ENCODE results near the gene KHSRP. TPM values are rescaled to one million over a fixed set of nuclear protein-coding genes. Genes with fewer than 3 reads are reported as not detected.

Gene KHSRP
- total RNA-seq, 2 experiments from 2014 or later: 345 to 354 TPM

GRCh38 chr19:6460099-6460884 lies 35.7 kb upstream of the KHSRP start:
- POLR2A ChIA-PET: interaction anchor here (2.2 kb wide), 1 partner anchor 21 kb away, joined by 17 read pairs; the partner anchor contains the start of gene DENND1C
- peaks cover 1% of the 10 kb centered on the region for H3K9me3 Mint-ChIP-seq (ENCODE audit: insufficient read depth)
- H3K27ac Mint-ChIP-seq: peak overlapping the region; percentile 92
- H3K4me1 Mint-ChIP-seq (ENCODE audit: low read depth): peaks cover 30% of the 10 kb centered on the region
- H3K4me3 Mint-ChIP-seq: peak overlapping the region; percentile 94
- CTCF ChIA-PET: interaction anchor here (1.6 kb wide), 1 partner anchor 35 kb away, joined by 4 read pairs; no protein-coding TSS in a partner anchor
- H3K27me3 Mint-ChIP-seq (ENCODE audit: low read depth): no peaks in the 10 kb centered on the region
- DNase-seq (peak; percentile 98), ATAC-seq (peak; percentile 92)
- H3K36me3 Mint-ChIP-seq (ENCODE audit: low read depth): peaks cover 17% of the 10 kb centered on the region

GRCh38 chr19:6459262-6460098 lies 34.9 kb upstream of the KHSRP start, which contains the start of gene SLC25A23:
Gene SLC25A23 (minus strand): TSS chr19:6459792. CDS start chr19:6459628, 164 bp downstream.
- H3K9me3 Mint-ChIP-seq (ENCODE audit: insufficient read depth): peaks cover 6% of the 10 kb centered on the region
- peaks cover 25% of the 10 kb centered on the region for H3K36me3 Mint-ChIP-seq (ENCODE audit: low read depth)
- H3K27ac Mint-ChIP-seq: peak within 1 kb of the TSS; percentile 92
- peak within 1 kb of the TSS; percentile 94 for H3K4me3 Mint-ChIP-seq
- H3K27me3 Mint-ChIP-seq (ENCODE audit: low read depth): no peaks in the 10 kb centered on the region
- CTCF ChIA-PET: interaction anchor here (1.6 kb wide), 1 partner anchor 34 kb away, joined by 4 read pairs; no protein-coding TSS in a partner anchor
- DNase-seq (peak; percentile 70), ATAC-seq (peak; percentile 40)
- POLR2A ChIA-PET: interaction anchor here (0.5 to 2.2 kb wide), 3 partner anchors 22 to 38 kb away, joined by 3 to 17 read pairs (median 4); partner anchors contain the start of gene DENND1C
- peaks cover 27% of the 10 kb centered on the region for H3K4me1 Mint-ChIP-seq (ENCODE audit: low read depth)

- Mint-ChIP-seq H3K27me3 (ENCODE audit: low read depth) (no peaks in the 10 kb centered on the region), H3K4me1 (ENCODE audit: low read depth) (peaks cover 23% of the 10 kb centered on the region), H3K4me3 (peak overlapping the region; percentile 77), H3K36me3 (ENCODE audit: low read depth) (peaks cover 32% of the 10 kb centered on the region), H3K27ac (peak overlapping the region; percentile 58), H3K9me3 (ENCODE audit: insufficient read depth) (peaks cover 6% of the 10 kb centered on the region)
- DNase-seq (no peak), ATAC-seq (no peak)
- ChIA-PET POLR2A (interaction anchor here (0.8 to 2.2 kb wide), 2 partner anchors 23 to 38 kb away, joined by 4 to 17 read pairs; partner anchors contain the start of gene DENND1C), CTCF (interaction anchor here (1.6 kb wide), 1 partner anchor 34 kb away, joined by 4 read pairs; no protein-coding TSS in a partner anchor)
Measured at GRCh38 chr19:6458695-6459261, 34.2 kb upstream of the KHSRP start.

GRCh38 chr19:6457958-6458694 lies 33.5 kb upstream of the KHSRP start:
- CTCF ChIA-PET: interaction anchor here (1.6 kb wide), 1 partner anchor 33 kb away, joined by 4 read pairs; no protein-coding TSS in a partner anchor
- POLR2A ChIA-PET: interaction anchor here (2.2 kb wide), 1 partner anchor 24 kb away, joined by 17 read pairs; the partner anchor contains the start of gene DENND1C
- DNase-seq (no peak), ATAC-seq (no peak)
- Mint-ChIP-seq H3K4me3 (peak overlapping the region; percentile 77), H3K36me3 (ENCODE audit: low read depth) (peaks cover 37% of the 10 kb centered on the region), H3K9me3 (ENCODE audit: insufficient read depth) (peaks cover 10% of the 10 kb centered on the region), H3K27me3 (ENCODE audit: low read depth) (no peaks in the 10 kb centered on the region), H3K27ac (peak overlapping the region; percentile 58), H3K4me1 (ENCODE audit: low read depth) (peaks cover 23% of the 10 kb centered on the region)

GRCh38 chr19:6455924-6456323 lies 31.3 kb upstream of the KHSRP start:
- ChIA-PET CTCF (no interaction called here), POLR2A (no interaction called here)
- Mint-ChIP-seq H3K36me3 (ENCODE audit: low read depth) (peaks cover 45% of the 10 kb centered on the region), H3K27ac (no peak overlapping the region), H3K27me3 (ENCODE audit: low read depth) (no peaks in the 10 kb centered on the region), H3K4me3 (no peak overlapping the region), H3K9me3 (ENCODE audit: insufficient read depth) (peaks cover 10% of the 10 kb centered on the region), H3K4me1 (ENCODE audit: low read depth) (peaks cover 20% of the 10 kb centered on the region)
- ATAC-seq (no peak), DNase-seq (no peak)

- DNase-seq: no peak
- CTCF ChIA-PET: no interaction called here
- no peaks in the 10 kb centered on the region for H3K27me3 Mint-ChIP-seq (ENCODE audit: low read depth)
- H3K27ac Mint-ChIP-seq: no peak overlapping the region
- no peak for ATAC-seq
- POLR2A ChIA-PET: interaction anchor here (0.5 kb wide), 1 partner anchor 32 kb away, joined by 3 read pairs; no protein-coding TSS in a partner anchor
- H3K36me3 Mint-ChIP-seq (ENCODE audit: low read depth): peaks cover 46% of the 10 kb centered on the region
- peaks cover 13% of the 10 kb centered on the region for H3K4me1 Mint-ChIP-seq (ENCODE audit: low read depth)
- peaks cover 10% of the 10 kb centered on the region for H3K9me3 Mint-ChIP-seq (ENCODE audit: insufficient read depth)
- H3K4me3 Mint-ChIP-seq: no peak overlapping the region
Measured at GRCh38 chr19:6453951-6454565, 29.4 kb upstream of the KHSRP start.

- Mint-ChIP-seq H3K27ac (no peak overlapping the region), H3K4me1 (ENCODE audit: low read depth) (peaks cover 3% of the 10 kb centered on the region), H3K9me3 (ENCODE audit: insufficient read depth) (peaks cover 10% of the 10 kb centered on the region), H3K36me3 (ENCODE audit: low read depth) (peaks cover 46% of the 10 kb centered on the region), H3K4me3 (no peak overlapping the region), H3K27me3 (ENCODE audit: low read depth) (no peaks in the 10 kb centered on the region)
- DNase-seq (no peak), ATAC-seq (no peak)
- ChIA-PET CTCF (no interaction called here), POLR2A (no interaction called here)
Measured at GRCh38 chr19:6452899-6453298, 28.3 kb upstream of the KHSRP start.

GRCh38 chr19:6452223-6452614 lies 27.6 kb upstream of the KHSRP start:
- Mint-ChIP-seq H3K9me3 (ENCODE audit: insufficient read depth) (peaks cover 10% of the 10 kb centered on the region), H3K27me3 (ENCODE audit: low read depth) (no peaks in the 10 kb centered on the region), H3K4me3 (no peak overlapping the region), H3K27ac (no peak overlapping the region), H3K36me3 (ENCODE audit: low read depth) (peaks cover 43% of the 10 kb centered on the region), H3K4me1 (ENCODE audit: low read depth) (no peaks in the 10 kb centered on the region)
- CTCF ChIA-PET: no interaction called here
- POLR2A ChIA-PET: no interaction called here
- DNase-seq (no peak), ATAC-seq (no peak)

GRCh38 chr19:6451583-6452222 lies 27.1 kb upstream of the KHSRP start:
- CTCF ChIA-PET: no interaction called here
- DNase-seq (no peak), ATAC-seq (no peak)
- H3K27me3 Mint-ChIP-seq (ENCODE audit: low read depth): no peaks in the 10 kb centered on the region
- no peak overlapping the region for H3K27ac Mint-ChIP-seq
- H3K36me3 Mint-ChIP-seq (ENCODE audit: low read depth): peaks cover 43% of the 10 kb centered on the region
- POLR2A ChIA-PET: no interaction called here
- H3K4me1 Mint-ChIP-seq (ENCODE audit: low read depth): no peaks in the 10 kb centered on the region
- H3K4me3 Mint-ChIP-seq: no peak overlapping the region
- peaks cover 10% of the 10 kb centered on the region for H3K9me3 Mint-ChIP-seq (ENCODE audit: insufficient read depth)

- ATAC-seq: no peak
- H3K27ac Mint-ChIP-seq: no peak overlapping the region
- CTCF ChIA-PET: interaction anchor here (0.6 kb wide), 1 partner anchor 13 kb away, joined by 4 read pairs; no protein-coding TSS in a partner anchor
- POLR2A ChIA-PET: no interaction called here
- DNase-seq: no peak
- no peaks in the 10 kb centered on the region for H3K27me3 Mint-ChIP-seq (ENCODE audit: low read depth)
- peaks cover 30% of the 10 kb centered on the region for H3K36me3 Mint-ChIP-seq (ENCODE audit: low read depth)
- H3K4me1 Mint-ChIP-seq (ENCODE audit: low read depth): no peaks in the 10 kb centered on the region
- peaks cover 7% of the 10 kb centered on the region for H3K9me3 Mint-ChIP-seq (ENCODE audit: insufficient read depth)
- no peak overlapping the region for H3K4me3 Mint-ChIP-seq
Measured at GRCh38 chr19:6450166-6450565, 25.6 kb upstream of the KHSRP start.

All from activated CD8-positive, alpha-beta T cell treated with anti-CD3 and anti-CD28 coated beads, Interleukin-2, amount 10 ng/mL, durations not matched to agents 7 days and 5 days (primary cell).